Measurements from ENCODE around the gene JAML.

DNA sequence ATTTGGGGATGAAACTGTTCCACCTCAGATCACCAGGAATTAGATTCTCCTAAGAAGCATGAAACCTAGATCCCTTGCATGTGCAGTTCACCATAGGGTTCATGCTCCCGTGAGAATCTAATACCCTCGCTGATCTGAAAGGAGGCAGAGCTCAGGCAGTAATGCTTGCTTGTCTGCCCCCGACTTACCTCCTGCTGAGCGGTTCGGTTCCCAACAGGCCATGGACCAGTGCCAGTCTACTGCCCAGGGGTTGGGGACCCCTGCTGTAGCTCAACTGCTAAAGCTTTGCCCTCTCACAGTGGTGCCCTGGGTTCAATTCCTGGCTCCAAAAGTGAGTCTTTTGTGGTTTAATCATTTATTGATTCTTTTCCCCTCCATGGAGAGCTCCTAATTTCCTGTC lies 3.4 kb downstream of the JAML start:
- TF ChIP-seq, protein P1, sequence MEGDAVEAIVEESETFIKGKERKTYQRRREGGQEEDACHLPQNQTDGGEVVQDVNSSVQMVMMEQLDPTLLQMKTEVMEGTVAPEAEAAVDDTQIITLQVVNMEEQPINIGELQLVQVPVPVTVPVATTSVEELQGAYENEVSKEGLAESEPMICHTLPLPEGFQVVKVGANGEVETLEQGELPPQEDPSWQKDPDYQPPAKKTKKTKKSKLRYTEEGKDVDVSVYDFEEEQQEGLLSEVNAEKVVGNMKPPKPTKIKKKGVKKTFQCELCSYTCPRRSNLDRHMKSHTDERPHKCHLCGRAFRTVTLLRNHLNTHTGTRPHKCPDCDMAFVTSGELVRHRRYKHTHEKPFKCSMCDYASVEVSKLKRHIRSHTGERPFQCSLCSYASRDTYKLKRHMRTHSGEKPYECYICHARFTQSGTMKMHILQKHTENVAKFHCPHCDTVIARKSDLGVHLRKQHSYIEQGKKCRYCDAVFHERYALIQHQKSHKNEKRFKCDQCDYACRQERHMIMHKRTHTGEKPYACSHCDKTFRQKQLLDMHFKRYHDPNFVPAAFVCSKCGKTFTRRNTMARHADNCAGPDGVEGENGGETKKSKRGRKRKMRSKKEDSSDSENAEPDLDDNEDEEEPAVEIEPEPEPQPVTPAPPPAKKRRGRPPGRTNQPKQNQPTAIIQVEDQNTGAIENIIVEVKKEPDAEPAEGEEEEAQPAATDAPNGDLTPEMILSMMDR (IDR thresholded peaks at IDR 0.05): no peak
- TF ChIP-seq POLR2AphosphoS5 (IDR thresholded peaks at IDR 0.05): no peak
- TF ChIP-seq POLR2A (IDR thresholded peaks at IDR 0.05): no peak
